PC-3 (cell line): ENCODE measurements around the gene CDC42EP3. TPM values are rescaled to one million over a fixed set of nuclear protein-coding genes. Genes with fewer than 3 reads are reported as not detected.

ENCODE experiments used
- ATAC-seq: fragments of 200-7000 bp; cut with Tn5 transposase; 2 replicates; pipeline ENCODE4 v1.9.1; 2020; ENCODE audit warnings: mild to moderate bottlenecking, moderate library complexity
- BruUV-seq: library from RNA; stranded (reverse); fragments of 400-500 nt; replicated peaks from 2 replicates; lab custom pipeline; 2021; lab: Mats Ljungman, UMichigan
- CTCF ChIA-PET: fragments of 300-600 bp; sonication (Branson Sonifier 250); formaldehyde crosslinking; loops from one replicate; lab custom pipeline; 2022; ENCODE audit warnings: antibody characterized with exemption; lab: Charles Lee
- POLR2A ChIA-PET: fragments of 300-600 bp; sonication (Branson Sonifier 250); formaldehyde crosslinking; loops from one replicate; lab custom pipeline; 2022; ENCODE audit warnings: antibody characterized with exemption; ENCODE audit not compliant: unreplicated experiment; lab: Charles Lee
- DNase-seq: peaks from one replicate; pipeline ENCODE4 v3.0.0-alpha.2; 2015
- H2AFZ ChIP-seq: fragments of 300-600 bp; sonication (generic); 2 replicates; pipeline ENCODE4 v1.6.0; 2016; ENCODE audit warnings: antibody characterized with exemption, low read length
- H3F3A ChIP-seq: fragments of 300-600 bp; sonication (generic); one replicate; pipeline ENCODE4 v1.6.0; 2017; ENCODE audit warnings: antibody characterized with exemption, low read length, control low read depth, mild to moderate bottlenecking; ENCODE audit not compliant: unreplicated experiment
- H3K27ac ChIP-seq: fragments of 300-600 bp; sonication (generic); 2 replicates; pipeline ENCODE4 v1.5.1; 2016; ENCODE audit warnings: mild to moderate bottlenecking, low read length
- H3K27me3 ChIP-seq: fragments of 300-600 bp; sonication (generic); 2 replicates; pipeline ENCODE4 v1.6.1; 2016; ENCODE audit warnings: low read length, mixed read lengths
- H3K36me3 ChIP-seq: fragments of 300-600 bp; sonication (generic); 2 replicates; pipeline ENCODE4 v1.6.1; 2016; ENCODE audit warnings: low read depth, mixed run types, low read length, mixed read lengths
- H3K4me1 ChIP-seq: fragments of 300-600 bp; sonication (generic); 2 replicates; pipeline ENCODE4 v1.5.1; 2016; ENCODE audit warnings: low read length; ENCODE audit not compliant: insufficient read depth
- H3K4me2 ChIP-seq: fragments of 300-600 bp; sonication (generic); 2 replicates; pipeline ENCODE4 v1.6.0; 2016; ENCODE audit warnings: low read length
- H3K4me3 ChIP-seq: fragments of 300-600 bp; sonication (generic); 2 replicates; pipeline ENCODE4 v1.5.1; 2016; ENCODE audit warnings: mild to moderate bottlenecking, low read length, mixed read lengths
- H3K79me2 ChIP-seq: fragments of 300-600 bp; sonication (generic); 2 replicates; pipeline ENCODE4 v1.6.1; 2017; ENCODE audit warnings: low read length, mixed read lengths
- H3K9ac ChIP-seq: fragments of 300-600 bp; sonication (generic); 2 replicates; pipeline ENCODE4 v1.6.0; 2016; ENCODE audit warnings: mild to moderate bottlenecking, low read length
- H3K9me2 ChIP-seq: fragments of 300-600 bp; sonication (generic); replicated peaks from 2 replicates; pipeline ENCODE4 v1.6.1; 2016; ENCODE audit warnings: mixed run types, low read length, mixed read lengths
- H3K9me3 ChIP-seq: fragments of 300-600 bp; sonication (generic); 2 replicates; pipeline ENCODE4 v1.6.1; 2016; ENCODE audit warnings: low read length, mixed read lengths
- H4K20me1 ChIP-seq: fragments of 300-600 bp; sonication (generic); 2 replicates; pipeline ENCODE4 v1.6.1; 2016; ENCODE audit warnings: low read length, mixed read lengths
- EZH2 ChIP-seq: fragments of 300-600 bp; sonication (generic); IDR thresholded peaks from one replicate; pipeline ENCODE4 v1.6.1; 2017; ENCODE audit warnings: antibody characterized with exemption, mild to moderate bottlenecking, low read length; ENCODE audit not compliant: unreplicated experiment
- EZH2phosphoT487 ChIP-seq: fragments of 300-600 bp; sonication (generic); IDR thresholded peaks from 2 replicates; pipeline ENCODE4 v1.6.1; 2018; ENCODE audit warnings: mild to moderate bottlenecking, antibody characterized with exemption, low read length, borderline replicate concordance
- intact Hi-C: fragments of 100-400 bp; cut with micrococcal nuclease; formaldehyde crosslinking; loops from 2 replicates; pipeline ENCODE4 v1.9.0; 2023
- total RNA-seq: library from RNA; depleted of rRNA; stranded (reverse); fragments of >200 nt; gene quantifications from 2 replicates; pipeline ENCODE4 v1.2.3, GENCODE V29; 2014
- TF ChIP-seq, protein P1 (sequence below): fragments of 300-600 bp; sonication (generic); conservative IDR thresholded peaks from 2 replicates; pipeline ENCODE4 v1.5.1; 2017; ENCODE audit warnings: antibody characterized with exemption, low read depth, mild to moderate bottlenecking, low read length

CDC42EP3 gene
- total RNA-seq, 1 experiment from 2014 or later = 28.4 TPM

DNA sequence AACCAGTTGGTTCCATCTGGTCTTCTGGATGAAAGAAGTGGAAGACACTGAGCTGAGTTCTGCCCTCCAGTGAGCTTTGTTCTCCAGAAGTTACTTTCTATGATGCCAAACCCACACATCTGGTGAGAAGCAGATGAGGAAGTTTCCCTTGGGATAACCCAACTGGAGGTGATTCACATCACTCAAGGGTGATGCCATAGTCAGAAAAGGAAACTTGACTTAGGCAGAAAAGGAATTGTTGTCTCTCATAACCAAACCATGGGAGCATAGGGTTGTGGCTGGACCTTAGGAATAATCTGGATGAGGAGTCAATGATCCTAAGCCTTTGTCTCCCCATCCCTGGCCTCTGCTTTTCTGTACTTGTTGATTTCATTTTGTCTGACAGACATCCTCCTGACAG, 43.7 kb downstream of the CDC42EP3 start:
- no peak overlapping the region for H3K9ac ChIP-seq
- no peak overlapping the region for H3K4me2 ChIP-seq
- H3K27ac ChIP-seq = no peak overlapping the region
- no peak for TF ChIP-seq EZH2phosphoT487
- TF ChIP-seq, protein P1, sequence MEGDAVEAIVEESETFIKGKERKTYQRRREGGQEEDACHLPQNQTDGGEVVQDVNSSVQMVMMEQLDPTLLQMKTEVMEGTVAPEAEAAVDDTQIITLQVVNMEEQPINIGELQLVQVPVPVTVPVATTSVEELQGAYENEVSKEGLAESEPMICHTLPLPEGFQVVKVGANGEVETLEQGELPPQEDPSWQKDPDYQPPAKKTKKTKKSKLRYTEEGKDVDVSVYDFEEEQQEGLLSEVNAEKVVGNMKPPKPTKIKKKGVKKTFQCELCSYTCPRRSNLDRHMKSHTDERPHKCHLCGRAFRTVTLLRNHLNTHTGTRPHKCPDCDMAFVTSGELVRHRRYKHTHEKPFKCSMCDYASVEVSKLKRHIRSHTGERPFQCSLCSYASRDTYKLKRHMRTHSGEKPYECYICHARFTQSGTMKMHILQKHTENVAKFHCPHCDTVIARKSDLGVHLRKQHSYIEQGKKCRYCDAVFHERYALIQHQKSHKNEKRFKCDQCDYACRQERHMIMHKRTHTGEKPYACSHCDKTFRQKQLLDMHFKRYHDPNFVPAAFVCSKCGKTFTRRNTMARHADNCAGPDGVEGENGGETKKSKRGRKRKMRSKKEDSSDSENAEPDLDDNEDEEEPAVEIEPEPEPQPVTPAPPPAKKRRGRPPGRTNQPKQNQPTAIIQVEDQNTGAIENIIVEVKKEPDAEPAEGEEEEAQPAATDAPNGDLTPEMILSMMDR = no peak
- no peak for TF ChIP-seq EZH2
- DNase-seq (no peak), ATAC-seq (no peak)
- no peaks in the 10 kb centered on the region for H3K9me2 ChIP-seq
- intact Hi-C loops = no loop called here
- H2AFZ ChIP-seq = no peak overlapping the region
- no TSS peak for BruUV-seq
- H3F3A ChIP-seq = no peaks in the 10 kb centered on the region
- H3K4me1 ChIP-seq = peaks cover 18% of the 10 kb centered on the region
- H4K20me1 ChIP-seq = no peaks in the 10 kb centered on the region
- no peak overlapping the region for H3K4me3 ChIP-seq
- H3K27me3 ChIP-seq = no peaks in the 10 kb centered on the region
- ChIA-PET POLR2A (no interaction called here), CTCF (no interaction called here)
- H3K79me2 ChIP-seq = no peaks in the 10 kb centered on the region
- no peaks in the 10 kb centered on the region for H3K36me3 ChIP-seq
- H3K9me3 ChIP-seq = no peaks in the 10 kb centered on the region

DNA sequence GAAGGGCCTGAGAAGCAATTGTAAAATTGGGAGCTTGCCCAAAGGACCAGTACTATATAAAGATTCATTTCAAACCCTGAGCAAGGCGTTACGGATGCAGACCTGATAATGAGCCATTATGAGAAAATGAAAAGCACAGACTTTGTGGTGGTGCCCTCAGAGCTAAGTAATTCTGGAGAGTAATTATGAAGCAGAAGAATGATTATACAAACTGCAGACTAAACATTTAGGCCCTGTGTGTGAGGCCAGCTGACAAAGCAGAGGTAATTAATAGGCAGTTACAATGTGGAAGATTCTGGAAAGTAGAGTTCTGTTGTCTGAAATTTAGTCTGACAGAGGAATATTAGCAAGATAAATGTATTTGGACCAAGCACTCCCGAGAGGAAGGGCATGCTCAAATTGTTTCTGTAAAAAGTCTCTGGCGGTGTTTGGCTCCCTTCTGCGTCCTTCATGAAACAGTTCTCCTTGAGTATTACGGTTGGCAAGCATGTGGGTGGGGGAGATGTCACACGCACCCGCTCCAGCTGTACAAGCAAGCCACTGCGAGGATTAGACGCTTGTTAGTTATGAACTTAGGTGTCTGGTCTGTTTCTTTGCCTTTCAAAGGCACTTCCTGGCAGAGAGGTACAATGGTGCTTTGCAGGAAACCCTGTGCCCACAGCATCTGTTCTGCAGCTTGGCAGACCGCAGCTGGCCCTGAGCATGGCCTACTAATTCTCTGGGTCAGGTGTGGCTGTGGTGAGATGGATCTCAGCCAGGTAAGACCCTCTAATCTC, 45.5 kb downstream of the CDC42EP3 start:
- H3K27ac ChIP-seq = no peak overlapping the region
- POLR2A ChIA-PET = no interaction called here
- no peak for ATAC-seq
- H2AFZ ChIP-seq = no peak overlapping the region
- no peak for DNase-seq
- H3K4me1 ChIP-seq = peaks cover 18% of the 10 kb centered on the region
- H3K9me2 ChIP-seq = no peaks in the 10 kb centered on the region
- no peak overlapping the region for H3K9ac ChIP-seq
- H3K4me3 ChIP-seq = no peak overlapping the region
- no peaks in the 10 kb centered on the region for H3K27me3 ChIP-seq
- intact Hi-C loops = no loop called here
- H3K36me3 ChIP-seq = no peaks in the 10 kb centered on the region
- TF ChIP-seq EZH2phosphoT487 = no peak
- no peak for TF ChIP-seq EZH2
- TF ChIP-seq, protein P1 = no peak
- H3K9me3 ChIP-seq = no peaks in the 10 kb centered on the region
- no peaks in the 10 kb centered on the region for H3F3A ChIP-seq
- CTCF ChIA-PET = no interaction called here
- H4K20me1 ChIP-seq = no peaks in the 10 kb centered on the region
- no TSS peak for BruUV-seq
- no peak overlapping the region for H3K4me2 ChIP-seq
- H3K79me2 ChIP-seq = no peaks in the 10 kb centered on the region

DNA sequence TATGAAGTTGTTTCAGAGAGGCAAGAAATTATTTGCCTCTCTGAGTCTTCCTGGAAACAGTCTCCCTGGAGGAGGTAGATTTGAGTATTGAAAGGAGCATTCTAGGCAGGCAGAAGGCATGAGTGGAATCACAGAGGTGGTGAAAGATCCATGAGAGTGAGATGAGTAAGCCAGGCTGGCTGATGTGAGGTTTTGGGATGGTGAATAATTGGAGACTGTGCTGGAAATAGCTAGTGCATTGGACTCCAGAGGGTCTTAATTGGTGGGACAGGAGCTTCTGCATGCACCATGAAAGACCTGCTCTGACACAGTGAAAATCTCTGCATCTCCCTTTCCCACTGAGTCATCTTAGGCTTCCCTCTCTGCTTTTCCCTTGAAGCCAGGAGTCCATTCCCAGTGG, 46.3 kb downstream of the CDC42EP3 start:
- ATAC-seq (peak; percentile 37; the same call in 1 of the 2 replicates), DNase-seq (peak; percentile 43)
- intact Hi-C loops = no loop called here
- peaks cover 18% of the 10 kb centered on the region for H3K4me1 ChIP-seq
- H4K20me1 ChIP-seq = no peaks in the 10 kb centered on the region
- BruUV-seq = no TSS peak
- H3K79me2 ChIP-seq = no peaks in the 10 kb centered on the region
- ChIA-PET CTCF (no interaction called here), POLR2A (no interaction called here)
- no peaks in the 10 kb centered on the region for H3K9me2 ChIP-seq
- no peaks in the 10 kb centered on the region for H3K9me3 ChIP-seq
- no peak overlapping the region for H3K4me2 ChIP-seq
- TF ChIP-seq EZH2phosphoT487 (no peak), EZH2 (no peak)
- TF ChIP-seq, protein P1 = no peak
- H3K27me3 ChIP-seq = no peaks in the 10 kb centered on the region
- no peaks in the 10 kb centered on the region for H3K36me3 ChIP-seq
- H3F3A ChIP-seq = no peaks in the 10 kb centered on the region
- H2AFZ ChIP-seq = no peak overlapping the region
- H3K4me3 ChIP-seq = no peak overlapping the region
- H3K9ac ChIP-seq = no peak overlapping the region
- H3K27ac ChIP-seq = no peak overlapping the region
